Neural cell (in vitro differentiated cells): ENCODE measurements around the gene DNAJC15. TPM values are rescaled to one million over a fixed set of nuclear protein-coding genes. Genes with fewer than 3 reads are reported as not detected.

Experiments
- H2AFZ ChIP-seq: fragments of 200-600, 300-800 bp; sonication (generic), shearing (Covaris generic); 2 replicates; pipeline ENCODE4 v1.6.0; 2014; ENCODE audit warnings: low read depth, mild to moderate bottlenecking, antibody characterized with exemption, low read length, moderate library complexity
- H3F3A ChIP-seq: fragments of 200-600 bp; shearing (Covaris generic); 2 replicates; pipeline ENCODE4 v1.6.1; 2016; ENCODE audit warnings: mild to moderate bottlenecking, moderate library complexity, mixed read lengths, antibody characterized with exemption, low read length; ENCODE audit not compliant: insufficient read depth, poor library complexity, severe bottlenecking
- H3K27ac ChIP-seq: fragments of 200-600, 300-800 bp; sonication (generic), shearing (Covaris generic); 2 replicates; pipeline ENCODE4 v1.5.1; 2014; ENCODE audit warnings: mild to moderate bottlenecking, low read length, moderate library complexity
- H3K27me3 ChIP-seq: fragments of 300-800, 200-600 bp; sonication (generic), shearing (Covaris generic); 2 replicates; pipeline ENCODE4 v1.6.0; 2014; ENCODE audit warnings: mild to moderate bottlenecking, low read depth, low read length, moderate library complexity; ENCODE audit not compliant: insufficient read depth
- H3K36me3 ChIP-seq: fragments of 300-800, 200-600 bp; sonication (generic), shearing (Covaris generic); 2 replicates; pipeline ENCODE4 v1.5.1; 2014; ENCODE audit warnings: mild to moderate bottlenecking, antibody characterized with exemption, low read length, moderate library complexity; ENCODE audit not compliant: insufficient read depth
- H3K4me2 ChIP-seq: fragments of 300-800, 200-600 bp; sonication (generic), shearing (Covaris generic); 2 replicates; pipeline ENCODE4 v1.6.0; 2014; ENCODE audit warnings: mild to moderate bottlenecking, low read length
- H3K4me3 ChIP-seq: fragments of 300-800, 200-600 bp; sonication (generic), shearing (Covaris generic); 2 replicates; pipeline ENCODE4 v1.5.1; 2014; ENCODE audit warnings: mild to moderate bottlenecking, low read length, moderate library complexity
- H3K79me2 ChIP-seq: fragments of 200-600 bp; shearing (Covaris generic); replicated peaks from 2 replicates; pipeline ENCODE4 v1.6.0; 2014; ENCODE audit warnings: mild to moderate bottlenecking, low read length, moderate library complexity; ENCODE audit not compliant: insufficient read depth
- H3K9ac ChIP-seq: fragments of 300-800, 200-600 bp; sonication (generic), shearing (Covaris generic); 2 replicates; pipeline ENCODE4 v1.6.1; 2016; ENCODE audit warnings: mild to moderate bottlenecking, low read length, mixed read lengths
- H3K9me2 ChIP-seq: fragments of 200-600 bp; shearing (Covaris generic); 2 replicates; pipeline ENCODE4 v1.6.1; 2016; ENCODE audit warnings: mild to moderate bottlenecking, low read length, mixed read lengths; ENCODE audit not compliant: insufficient read depth
- H3K9me3 ChIP-seq: fragments of 200-600, 300-800 bp; sonication (generic), shearing (Covaris generic); 2 replicates; pipeline ENCODE4 v1.6.1; 2016; ENCODE audit warnings: mild to moderate bottlenecking, mixed run types, low read length, moderate library complexity, mixed read lengths
- H4K20me1 ChIP-seq: fragments of 200-600 bp; shearing (Covaris generic); 2 replicates; pipeline ENCODE4 v1.6.1; 2016; ENCODE audit warnings: mild to moderate bottlenecking, mixed run types; ENCODE audit not compliant: insufficient read depth
- CTCF ChIP-seq: fragments of 450-650 bp; IDR thresholded peaks from 2 replicates; pipeline ENCODE4 v1.5.1; 2014; ENCODE audit warnings: antibody characterized with exemption, mild to moderate bottlenecking, moderate library complexity; ENCODE audit not compliant: poor library complexity, severe bottlenecking
- EP300 ChIP-seq: fragments of 450-650 bp; conservative IDR thresholded peaks from 2 replicates; pipeline ENCODE4 v1.6.1; 2014; ENCODE audit warnings: antibody characterized with exemption, mild to moderate bottlenecking, moderate library complexity; ENCODE audit not compliant: poor library complexity, severe bottlenecking
- EZH2 ChIP-seq: fragments of 200-600, 300-800 bp; shearing (Covaris generic), sonication (generic); IDR thresholded peaks from 2 replicates; pipeline ENCODE4 v1.6.1; 2014; ENCODE audit warnings: antibody characterized with exemption, low read length, borderline replicate concordance, mild to moderate bottlenecking; ENCODE audit not compliant: insufficient read depth, poor library complexity, severe bottlenecking
- MXI1 ChIP-seq: fragments of 450-650 bp; conservative IDR thresholded peaks from 2 replicates; pipeline ENCODE4 v1.6.1; 2014; ENCODE audit warnings: antibody characterized with exemption, mild to moderate bottlenecking; ENCODE audit not compliant: poor library complexity, severe bottlenecking
- POLR2AphosphoS5 ChIP-seq: IDR thresholded peaks from 2 replicates; pipeline ENCODE4 v1.6.1; 2012
- RAD21 ChIP-seq: fragments of 450-650 bp; conservative IDR thresholded peaks from 2 replicates; pipeline ENCODE4 v1.6.1; 2014; ENCODE audit warnings: antibody characterized with exemption, mild to moderate bottlenecking, moderate library complexity
- REST ChIP-seq: IDR thresholded peaks from 2 replicates; pipeline ENCODE4 v1.6.1; 2012; ENCODE audit warnings: borderline replicate concordance
- SMC3 ChIP-seq: fragments of 450-650 bp; conservative IDR thresholded peaks from 2 replicates; pipeline ENCODE4 v1.6.1; 2014; ENCODE audit warnings: antibody characterized with exemption, mild to moderate bottlenecking, moderate library complexity; ENCODE audit not compliant: poor library complexity
- TAF1 ChIP-seq: IDR thresholded peaks from 2 replicates; pipeline ENCODE4 v1.6.1; 2012; ENCODE audit warnings: low read depth
- polyA plus RNA-seq: library from polyadenylated mRNA; depleted of rRNA; stranded (reverse); fragments of >200 nt; gene quantifications from 2 replicates; pipeline ENCODE4 v1.2.3, GENCODE V29; 2014

The DNAJC15 gene
- polyA plus RNA-seq, 1 donor from 2014 or later = 0.84 TPM

GRCh38 chr13:43094901-43095300 lies 71.5 kb downstream of the DNAJC15 start:
- no peak overlapping the region for H3K4me2 ChIP-seq
- no peak overlapping the region for H3K9ac ChIP-seq
- H3K36me3 ChIP-seq = no peaks in the 10 kb centered on the region

More at GRCh38 chr13:43094901-43095300, 71.5 kb downstream of the DNAJC15 start:
- H4K20me1 ChIP-seq = no peaks in the 10 kb centered on the region
- H3K27me3 ChIP-seq = no peaks in the 10 kb centered on the region
- H3K79me2 ChIP-seq = no peaks in the 10 kb centered on the region
- TF ChIP-seq MXI1 (no peak), TAF1 (no peak), CTCF (no peak), REST (no peak), EP300 (no peak), EZH2 (no peak), RAD21 (no peak), SMC3 (no peak), POLR2AphosphoS5 (no peak)
- H3K4me3 ChIP-seq = no peak overlapping the region
- no peak overlapping the region for H2AFZ ChIP-seq
- H3K9me2 ChIP-seq = no peaks in the 10 kb centered on the region
- no peaks in the 10 kb centered on the region for H3F3A ChIP-seq
- no peaks in the 10 kb centered on the region for H3K9me3 ChIP-seq
- no peak overlapping the region for H3K27ac ChIP-seq
